CD4-positive, alpha-beta T cell treated with Interleukin-6 at 100 ng/mL for 8 hours (primary cell): ENCODE results near the gene SAMD4A.
A peak's percentile ranks its signal among the peaks of the same experiment; 100 is the strongest.
"Not testable (repeated sequence)": the region's sequence is repeated elsewhere in the genome, so short reads cannot be mapped to it uniquely, and the experiment has no call there.

Experiments
- DNase-seq: peaks from one replicate; pipeline ENCODE4 v3.0.0-alpha.2; 2020; ENCODE audit warnings: mixed read lengths, low spot score

Gene SAMD4A

DNA sequence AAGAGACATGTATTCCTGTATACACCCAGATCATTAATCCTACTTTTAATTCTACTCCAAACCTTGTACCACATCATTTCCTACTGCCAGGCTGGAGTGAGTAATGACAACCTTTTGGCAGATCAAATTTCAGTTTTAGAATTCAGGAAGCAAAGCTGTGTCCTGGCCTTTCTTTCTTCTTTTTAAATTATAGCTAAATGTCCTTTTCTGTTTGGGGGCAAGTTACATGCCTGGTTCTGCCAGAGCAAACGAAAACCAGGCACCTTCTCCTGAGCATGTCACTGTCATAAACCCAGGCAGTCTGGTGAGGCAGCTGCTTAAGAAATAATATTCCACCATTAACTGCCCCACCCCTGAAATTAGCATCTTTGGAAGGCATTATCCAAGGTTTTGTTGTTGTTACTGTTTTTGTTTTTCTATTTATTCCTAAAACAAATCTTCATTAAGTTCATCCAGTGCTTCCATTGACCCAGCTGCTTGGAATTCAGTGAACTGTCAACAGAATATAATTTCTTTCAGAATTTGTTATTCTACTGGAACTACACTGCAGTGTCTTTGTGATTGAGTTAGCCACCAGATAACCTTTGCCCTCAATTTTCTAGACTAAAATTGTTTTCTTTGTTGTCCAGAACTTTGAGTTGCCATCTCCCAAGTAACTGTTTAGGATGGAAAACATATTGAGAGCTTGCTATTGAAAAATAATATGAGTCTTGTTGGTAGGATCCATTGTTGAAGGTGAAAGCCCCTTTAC lies 33.2 kb downstream of the SAMD4A start:
- no peak for DNase-seq

DNA sequence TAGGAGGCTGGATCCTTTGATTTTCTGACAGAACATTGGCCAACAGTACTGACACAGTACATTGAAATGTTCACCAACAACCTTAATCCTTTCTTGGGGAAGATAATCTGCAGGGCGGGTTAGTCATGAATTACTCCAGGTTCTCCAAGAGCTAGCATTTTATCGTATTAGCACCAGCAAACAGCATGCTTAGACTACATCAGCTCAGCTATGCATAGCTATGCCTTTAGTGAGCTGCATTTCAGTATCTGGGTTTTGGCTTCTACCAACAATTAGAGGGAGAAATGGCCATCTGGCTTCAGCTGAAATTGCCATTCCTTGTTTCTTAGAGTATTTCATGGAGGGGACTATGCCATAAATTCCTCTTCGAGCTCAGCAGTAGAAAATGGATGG lies 33.8 kb downstream of the SAMD4A start:
- no peak for DNase-seq

DNA sequence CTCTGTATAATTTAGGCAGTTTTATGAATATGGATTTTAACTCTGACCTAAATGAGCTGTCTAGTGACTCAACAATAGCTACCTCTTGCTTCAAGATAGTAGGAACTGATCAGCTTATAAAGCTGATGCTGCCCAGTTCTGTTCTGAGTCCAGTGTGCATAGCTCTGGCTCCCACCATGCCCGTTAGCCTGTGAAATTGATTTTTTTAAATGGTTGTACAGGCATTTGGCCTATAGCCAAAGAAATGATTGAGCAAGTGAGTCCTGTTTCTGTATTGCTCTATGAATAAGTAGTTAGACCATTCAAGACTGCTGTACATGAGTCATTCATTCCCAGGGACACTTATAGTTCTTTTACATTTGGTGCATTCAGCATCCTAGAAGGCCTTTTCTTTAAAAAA lies 36.4 kb downstream of the SAMD4A start:
- no peak for DNase-seq

DNA sequence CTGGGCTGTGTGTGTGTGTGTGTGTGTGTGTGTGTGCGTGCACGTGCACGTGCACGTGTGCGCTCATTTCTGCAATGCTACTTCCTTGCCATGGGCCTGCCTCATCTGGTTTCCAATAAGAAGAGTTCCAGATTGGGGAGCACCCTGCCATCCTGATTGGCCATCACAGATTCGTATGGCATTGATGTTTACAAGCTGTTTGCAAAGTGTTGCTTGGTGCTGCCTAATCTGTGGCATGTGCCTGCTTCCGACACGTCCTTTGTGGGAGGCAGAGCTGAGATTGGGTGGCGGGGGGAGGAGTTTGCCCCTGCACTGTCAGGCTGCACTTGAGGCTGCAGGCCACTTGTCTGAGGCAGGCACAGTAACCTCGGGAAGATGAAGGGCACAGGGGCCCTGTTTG lies 39.2 kb downstream of the SAMD4A start:
- no peak for DNase-seq

DNA sequence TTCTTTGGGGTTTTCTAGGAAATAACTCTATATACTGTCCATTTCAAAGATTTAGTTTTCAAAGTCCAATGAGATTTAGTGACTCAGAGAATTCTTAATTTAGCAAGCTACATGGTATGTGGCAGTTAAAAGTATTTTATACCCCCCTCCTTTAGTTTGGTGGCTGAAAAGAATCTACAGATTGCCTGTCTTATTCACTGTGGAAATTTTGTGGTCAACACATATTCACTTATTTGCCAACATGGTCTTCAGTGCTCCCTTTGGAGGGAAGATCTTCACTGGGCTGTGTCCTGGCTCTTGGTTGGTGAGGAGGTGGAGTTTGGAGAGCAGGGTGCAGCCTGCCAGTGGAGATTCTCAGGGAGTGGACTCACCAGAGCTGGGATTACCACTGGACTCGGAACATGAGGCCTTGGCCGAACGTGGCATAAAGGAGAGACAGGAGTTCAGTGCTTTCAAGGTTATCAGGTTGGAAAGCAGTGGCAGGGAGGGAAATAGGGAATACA lies 39.8 kb downstream of the SAMD4A start:
- no peak for DNase-seq

DNA sequence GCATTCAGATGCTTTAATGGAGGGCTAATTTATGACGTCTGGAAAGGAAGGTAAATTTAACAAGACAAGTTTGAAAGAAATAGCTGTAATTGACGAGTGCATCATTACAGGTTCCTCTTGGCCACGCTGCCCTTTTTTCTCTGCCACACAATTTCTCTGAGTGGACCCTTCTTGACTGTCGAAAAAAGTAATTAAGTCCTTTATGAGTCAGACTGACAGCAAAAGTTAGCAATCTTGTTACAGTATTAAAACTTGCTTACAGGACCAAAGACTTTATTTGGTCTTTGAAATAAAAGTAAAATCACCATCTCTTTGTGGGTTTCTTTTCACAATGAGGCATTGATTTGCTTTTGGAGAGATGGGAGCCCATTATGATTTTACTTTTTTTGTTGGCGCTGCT lies 42.6 kb downstream of the SAMD4A start:
- no peak for DNase-seq

DNA sequence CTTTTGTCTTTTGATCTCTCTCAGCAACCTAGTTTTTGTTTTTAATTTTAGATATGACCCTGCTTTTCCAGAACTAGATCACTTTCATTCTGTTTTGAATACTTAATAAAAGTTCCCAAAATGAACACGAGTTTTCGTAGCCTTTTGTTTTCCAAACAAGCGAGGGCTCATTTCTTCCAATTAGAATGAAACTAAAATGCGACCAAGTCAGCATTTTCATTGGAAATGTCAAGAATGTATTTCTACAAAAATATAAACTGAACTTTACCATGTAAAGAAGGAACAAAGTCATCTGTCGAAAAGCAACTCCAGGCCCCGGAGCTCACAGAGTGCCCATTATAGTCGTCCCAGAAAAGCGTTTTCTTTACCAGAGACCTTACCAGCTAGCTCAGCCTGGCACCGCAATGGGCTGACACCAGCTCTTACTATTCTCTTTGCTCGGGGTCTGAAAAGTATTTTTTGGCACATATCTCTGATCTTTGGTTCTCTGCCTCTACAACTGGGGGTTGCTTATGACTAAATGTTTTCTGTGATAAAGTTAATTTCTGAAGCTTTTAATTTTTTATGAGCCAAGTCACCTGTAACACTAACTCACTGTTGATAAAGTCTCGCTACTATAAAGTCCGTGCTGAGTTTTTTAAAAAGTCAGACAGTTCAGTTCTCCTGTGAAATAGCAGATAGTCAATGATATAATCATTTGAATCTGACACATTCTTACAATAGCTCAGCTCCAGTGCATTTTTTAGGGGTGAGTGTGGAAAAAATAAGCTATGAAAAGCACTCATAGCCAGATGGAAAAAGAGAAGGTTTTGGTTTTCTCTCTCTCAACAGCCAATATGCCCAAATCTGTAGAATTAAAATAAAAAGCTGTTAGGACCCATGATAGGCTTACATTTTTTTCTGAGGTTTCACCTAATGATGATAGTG lies 43.4 kb downstream of the SAMD4A start:
- DNase-seq: no peak

DNA sequence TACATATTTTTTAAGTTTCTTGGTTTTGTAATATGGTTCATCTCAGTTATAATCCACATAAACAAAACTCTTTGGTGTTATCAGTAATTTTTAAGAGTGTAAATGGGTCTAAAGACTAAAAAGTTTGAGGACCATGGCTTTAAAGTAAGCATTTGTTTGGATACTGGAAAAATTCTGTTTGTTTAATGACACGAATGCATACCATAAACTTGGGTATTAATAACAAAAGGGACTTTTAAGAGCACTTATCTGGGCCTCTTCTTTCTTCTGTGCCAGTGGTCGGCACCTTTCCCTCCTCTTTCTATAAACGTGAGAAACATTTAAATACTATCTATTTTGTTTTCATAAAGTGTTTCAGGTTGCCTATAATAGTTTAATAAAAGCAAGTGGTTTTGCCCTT lies 47.4 kb downstream of the SAMD4A start:
- no peak for DNase-seq

DNA sequence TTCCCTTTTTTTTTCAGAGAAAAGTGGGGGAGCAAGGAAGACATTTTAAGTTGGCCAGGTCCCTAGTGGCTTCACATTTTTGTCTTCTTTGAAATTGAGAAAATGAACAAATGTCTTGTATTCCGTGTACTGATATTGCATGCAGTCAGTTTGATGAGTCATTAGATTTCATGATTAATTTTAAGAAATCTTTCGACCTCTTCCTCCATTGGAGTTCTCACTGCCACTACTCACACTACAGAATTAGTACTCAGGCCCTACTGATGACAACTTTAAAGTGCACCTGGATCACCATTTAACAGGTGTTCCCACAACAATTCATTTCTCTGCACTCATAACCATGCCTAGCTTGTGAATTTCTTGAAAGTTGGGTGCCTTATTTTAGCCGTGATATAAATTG lies 50.5 kb downstream of the SAMD4A start:
- no peak for DNase-seq

DNA sequence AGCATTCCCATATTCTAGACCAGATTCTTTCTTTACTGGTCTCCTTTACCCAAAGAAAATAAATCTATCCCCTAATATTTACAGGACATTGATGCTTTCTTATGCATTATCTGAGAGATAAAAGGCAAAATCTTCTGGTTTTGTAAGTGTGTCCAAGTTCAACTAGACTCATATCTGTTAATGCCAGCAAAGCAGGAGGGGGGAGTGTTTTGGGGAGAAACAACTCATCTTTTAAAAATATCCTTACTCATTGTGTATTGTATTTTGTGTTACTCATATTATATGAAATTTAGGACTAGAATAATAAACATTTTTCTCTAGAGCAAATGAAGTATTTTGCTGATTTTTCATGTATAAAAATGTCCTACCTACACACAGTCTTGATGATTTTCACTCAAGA lies 54.8 kb downstream of the SAMD4A start:
- no peak for DNase-seq

DNA sequence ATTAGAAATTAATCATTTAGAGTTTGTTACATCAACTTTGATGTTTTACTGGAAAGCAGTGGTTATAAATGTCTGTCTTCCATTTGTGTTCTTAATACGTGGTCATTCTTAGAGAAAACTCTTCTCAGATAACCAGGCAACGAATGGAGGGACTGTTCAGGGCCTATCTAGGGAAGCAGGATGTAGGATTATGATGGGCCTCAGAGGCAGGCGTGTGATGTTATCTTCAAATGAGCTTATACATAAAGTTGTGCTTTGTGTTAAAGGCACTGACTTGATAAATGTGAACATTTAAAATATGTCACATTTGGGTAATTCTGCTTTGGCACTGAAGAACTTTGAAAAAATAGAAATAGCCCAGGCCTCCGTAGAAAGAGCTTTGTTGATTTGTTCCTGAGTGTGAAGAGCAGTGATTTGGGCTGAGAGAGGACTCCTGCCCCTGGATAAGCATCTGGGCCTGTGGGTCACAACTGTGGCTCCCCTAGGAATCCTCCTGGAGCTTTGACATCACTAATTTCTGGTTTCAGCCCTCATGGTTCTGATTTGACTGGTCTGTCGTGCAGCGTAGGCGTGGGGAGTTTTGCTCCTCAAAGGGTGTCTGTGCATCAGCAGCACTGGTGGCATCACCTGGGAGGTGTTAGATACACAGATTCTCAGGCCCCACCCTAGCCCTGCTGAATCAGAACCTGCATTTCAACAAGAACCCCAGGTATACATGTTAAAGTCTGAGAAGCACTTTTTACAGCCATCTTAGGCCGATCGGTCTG lies 55.4 kb downstream of the SAMD4A start:
- no peak for DNase-seq

DNA sequence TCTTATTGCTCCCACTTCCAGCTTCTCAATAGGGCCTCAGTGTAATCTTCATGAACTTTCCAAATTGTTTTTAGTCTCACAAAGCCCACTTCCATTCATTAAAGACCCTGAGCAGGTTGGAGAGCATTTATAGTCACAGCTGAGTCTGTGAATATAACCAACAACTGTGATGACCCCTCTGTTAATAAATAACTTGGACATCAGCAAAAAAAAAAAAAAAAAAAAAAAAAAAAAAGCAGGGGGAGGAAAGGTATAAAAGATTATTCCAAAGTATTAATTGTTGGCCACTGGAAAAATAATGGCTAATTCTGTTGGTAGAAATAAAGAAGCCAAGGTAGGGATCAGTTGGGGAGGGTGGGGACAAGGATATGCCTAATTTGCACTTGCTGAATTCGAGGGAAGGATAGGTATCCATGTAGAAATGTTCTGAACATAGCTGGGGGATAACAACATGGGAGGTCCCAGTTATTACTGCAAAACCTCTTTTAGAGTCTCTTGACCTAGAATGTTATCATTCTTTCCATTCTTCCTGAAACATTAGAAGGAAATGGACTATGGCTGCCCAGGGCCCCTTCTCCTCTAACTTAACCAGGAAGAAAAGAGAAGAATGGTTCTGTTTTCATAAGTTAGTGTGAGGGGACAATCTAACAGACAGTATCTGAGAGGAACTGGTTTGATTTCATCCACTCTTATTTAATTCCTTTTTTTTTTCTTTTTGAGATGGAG lies 56.5 kb downstream of the SAMD4A start:
- no peak for DNase-seq

DNA sequence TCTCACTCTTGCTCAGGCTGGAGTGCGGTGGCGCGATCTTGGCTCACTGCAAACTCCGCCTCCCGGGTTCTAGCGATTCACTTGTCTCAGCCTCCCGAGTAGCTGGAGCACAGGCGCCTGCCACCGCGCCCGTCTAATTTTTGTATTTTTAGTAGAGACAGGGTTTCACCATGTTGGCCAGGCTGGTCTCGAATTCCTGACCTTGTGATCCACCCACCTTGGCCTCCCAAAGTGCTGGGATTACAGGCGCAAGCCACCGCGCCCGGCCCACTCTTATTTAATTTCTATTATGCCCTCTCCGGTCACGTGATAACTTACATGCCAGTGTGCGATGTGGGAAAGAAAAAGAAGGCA lies 57.1 kb downstream of the SAMD4A start:
- DNase-seq: not testable (repeated sequence)

DNA sequence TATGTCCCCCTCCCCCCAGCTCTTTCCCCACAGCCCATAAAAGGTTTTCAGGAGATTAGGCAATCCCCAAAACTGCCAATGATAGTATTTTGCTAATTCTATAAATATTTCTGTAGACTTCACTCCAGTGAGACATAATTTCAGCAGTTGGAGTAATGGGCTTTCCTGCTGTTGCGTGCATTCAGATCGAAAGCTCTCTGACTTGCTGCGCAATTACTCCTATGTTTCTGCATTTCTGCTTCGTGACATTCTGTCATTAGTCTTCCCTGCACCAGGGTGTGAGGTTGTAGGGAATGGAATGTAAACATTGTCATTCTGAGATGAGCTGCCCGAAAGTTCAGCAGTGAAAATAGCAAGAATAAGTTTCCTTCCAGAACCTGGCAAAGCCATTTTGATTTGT lies 58.2 kb downstream of the SAMD4A start:
- DNase-seq: no peak

DNA sequence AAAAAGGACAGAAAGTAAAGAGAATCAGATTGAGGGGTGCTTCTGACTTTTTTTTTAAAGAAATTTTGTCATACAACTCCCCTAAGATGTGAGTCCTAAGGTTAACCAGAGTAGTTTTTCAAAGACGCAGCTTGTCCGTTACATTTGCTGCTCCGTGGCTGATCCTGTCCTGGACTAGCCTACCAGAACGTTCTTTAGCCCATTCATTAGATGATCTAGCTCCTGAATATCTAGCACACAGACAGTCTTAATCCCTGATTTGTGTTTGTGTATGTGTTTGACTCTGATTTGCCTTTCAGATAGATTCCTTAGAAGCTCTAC lies 60.3 kb downstream of the SAMD4A start:
- no peak for DNase-seq

DNA sequence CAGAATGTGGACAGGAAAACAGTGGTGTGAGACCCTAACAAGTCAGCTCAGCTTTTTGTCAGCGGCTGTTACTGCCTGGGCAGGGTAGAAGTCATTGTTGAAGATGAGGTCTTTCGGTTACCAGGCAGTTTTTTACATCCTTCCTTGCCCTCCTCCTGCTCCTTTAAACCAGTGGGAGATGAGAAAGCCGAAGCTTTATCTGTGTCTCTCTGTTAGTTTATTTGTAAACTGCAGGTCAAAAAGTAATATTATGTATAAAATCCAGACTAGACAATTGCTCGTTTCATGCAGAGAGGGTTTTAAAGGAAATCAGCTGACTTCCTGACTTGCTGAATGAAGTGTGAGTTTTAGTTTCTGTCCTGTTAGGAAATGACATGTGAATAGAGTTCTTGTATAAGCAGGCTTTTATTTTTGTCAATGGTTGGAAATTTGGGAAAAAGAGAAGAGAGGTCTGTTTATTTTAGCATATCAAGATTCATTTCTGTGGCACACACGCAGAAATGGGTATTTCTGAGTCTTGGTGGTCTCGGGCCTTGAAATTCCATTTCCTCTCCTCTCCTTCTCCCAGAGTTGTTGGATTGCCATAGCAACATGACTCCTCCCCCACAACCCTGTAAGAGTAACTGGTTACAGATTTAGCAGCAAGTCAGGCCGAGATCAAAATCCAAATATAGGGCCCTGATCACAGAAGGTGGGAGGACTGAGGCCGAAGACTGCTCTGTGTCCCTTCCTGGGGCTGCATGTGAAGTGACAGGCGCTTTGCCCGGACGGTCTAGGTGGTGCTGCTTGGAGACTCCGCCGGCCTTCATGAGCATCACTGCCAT lies 60.8 kb downstream of the SAMD4A start:
- peak; percentile 42 for DNase-seq

DNA sequence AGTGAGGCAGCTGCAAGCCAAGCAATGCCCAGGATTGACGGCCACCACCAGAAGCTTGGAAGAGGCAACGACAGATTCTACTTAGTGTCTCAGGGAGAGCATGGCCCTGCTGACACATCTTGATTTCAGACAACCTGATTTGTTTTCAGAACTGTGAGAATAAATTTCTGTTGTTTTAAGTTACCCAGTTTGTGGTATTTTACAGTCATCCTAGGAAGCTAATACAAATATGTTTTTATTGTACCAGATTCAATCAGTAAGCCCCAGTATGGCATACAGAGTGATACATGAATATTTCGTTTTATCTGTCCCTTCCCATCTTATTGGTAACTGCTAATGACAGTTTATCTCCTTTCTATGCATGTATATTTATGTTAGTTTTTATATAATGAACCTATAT lies 62.3 kb downstream of the SAMD4A start:
- no peak for DNase-seq

DNA sequence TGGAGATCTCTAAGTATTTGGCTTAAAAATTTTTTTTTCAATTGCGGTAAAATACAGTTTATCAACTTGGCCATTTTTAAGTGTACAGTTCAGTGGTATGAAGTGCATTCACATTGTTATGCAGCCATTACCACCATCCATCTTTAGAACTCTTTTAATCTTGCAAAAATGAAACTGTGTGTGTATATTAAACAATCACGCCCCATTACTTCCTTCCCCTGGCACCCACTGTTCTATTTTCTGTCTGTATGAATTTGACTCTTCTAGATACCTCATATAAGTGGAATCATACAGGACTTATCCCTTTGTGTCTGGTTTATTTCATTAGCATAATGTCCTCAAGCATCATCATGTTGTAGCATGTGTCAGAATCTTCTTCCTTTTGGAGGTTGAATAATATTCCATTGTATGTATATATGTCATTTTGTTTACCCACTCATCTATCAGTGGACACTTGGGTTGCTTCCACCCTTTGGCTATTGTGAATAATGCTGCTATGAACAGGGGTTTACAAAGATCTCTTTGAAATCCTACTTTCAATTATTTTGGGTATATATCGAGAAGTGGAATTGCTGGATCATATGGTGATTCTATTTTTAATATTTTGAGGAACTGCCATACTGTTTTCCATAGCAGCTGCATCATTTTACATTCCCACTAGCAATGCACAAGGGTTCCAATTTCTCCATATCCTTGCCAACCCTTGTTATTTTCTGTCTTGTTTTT lies 62.9 kb downstream of the SAMD4A start:
- DNase-seq: no peak

DNA sequence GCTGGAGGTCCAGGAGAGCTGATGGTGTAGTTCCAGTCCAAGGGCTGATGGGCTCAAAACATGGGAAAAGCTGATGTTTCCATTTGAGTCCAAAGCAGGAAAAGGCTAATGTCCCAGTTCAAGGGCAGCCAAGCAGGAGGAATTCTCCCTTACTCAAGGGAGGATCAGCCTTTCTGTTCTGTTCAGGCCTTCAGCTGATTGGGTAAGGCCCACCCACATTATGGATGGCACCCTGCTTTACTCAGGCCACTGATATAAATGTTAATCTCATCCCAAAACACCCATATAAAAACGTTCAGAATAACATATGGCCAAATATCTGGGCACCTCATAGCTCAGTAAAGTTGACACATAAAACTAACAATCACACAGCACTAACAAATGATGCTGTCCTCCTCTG lies 64.1 kb downstream of the SAMD4A start:
- no peak for DNase-seq

DNA sequence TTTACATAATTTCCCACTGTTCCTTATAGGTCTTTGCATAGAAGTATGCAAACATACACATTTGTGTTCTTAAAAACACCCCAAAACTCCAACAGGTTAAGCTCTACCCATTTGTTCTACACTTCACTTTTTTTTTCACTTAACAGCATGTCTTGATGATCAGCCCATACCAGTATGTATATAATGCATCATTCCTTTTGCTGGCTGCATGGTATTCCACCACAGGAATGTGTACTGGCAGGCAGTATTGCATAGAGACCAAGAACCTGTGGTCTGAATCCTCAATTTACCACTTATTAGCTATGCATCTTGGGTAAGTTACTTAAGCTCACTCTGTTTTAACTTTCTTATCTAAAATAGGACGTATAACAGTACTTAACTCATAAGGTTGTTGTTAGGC lies 65.5 kb downstream of the SAMD4A start:
- no peak for DNase-seq
